PC-3 (cell line): ENCODE data around the gene SLC8A1. TPM values are rescaled to one million over a fixed set of nuclear protein-coding genes. Genes with fewer than 3 reads are reported as not detected.

Experiments
- ATAC-seq: fragments of 200-7000 bp; cut with Tn5 transposase; 2 replicates; pipeline ENCODE4 v1.9.1; 2020; ENCODE audit warnings: mild to moderate bottlenecking, moderate library complexity
- BruUV-seq: library from RNA; stranded (reverse); fragments of 400-500 nt; replicated peaks from 2 replicates; lab custom pipeline; 2021; lab: Mats Ljungman, UMichigan
- CTCF ChIA-PET: fragments of 300-600 bp; sonication (Branson Sonifier 250); formaldehyde crosslinking; loops from one replicate; lab custom pipeline; 2022; ENCODE audit warnings: antibody characterized with exemption; lab: Charles Lee
- POLR2A ChIA-PET: fragments of 300-600 bp; sonication (Branson Sonifier 250); formaldehyde crosslinking; loops from one replicate; lab custom pipeline; 2022; ENCODE audit warnings: antibody characterized with exemption; ENCODE audit not compliant: unreplicated experiment; lab: Charles Lee
- DNase-seq: peaks from one replicate; pipeline ENCODE4 v3.0.0-alpha.2; 2015
- H2AFZ ChIP-seq: fragments of 300-600 bp; sonication (generic); 2 replicates; pipeline ENCODE4 v1.6.0; 2016; ENCODE audit warnings: antibody characterized with exemption, low read length
- H3F3A ChIP-seq: fragments of 300-600 bp; sonication (generic); one replicate; pipeline ENCODE4 v1.6.0; 2017; ENCODE audit warnings: antibody characterized with exemption, low read length, control low read depth, mild to moderate bottlenecking; ENCODE audit not compliant: unreplicated experiment
- H3K27ac ChIP-seq: fragments of 300-600 bp; sonication (generic); 2 replicates; pipeline ENCODE4 v1.5.1; 2016; ENCODE audit warnings: mild to moderate bottlenecking, low read length
- H3K27me3 ChIP-seq: fragments of 300-600 bp; sonication (generic); 2 replicates; pipeline ENCODE4 v1.6.1; 2016; ENCODE audit warnings: low read length, mixed read lengths
- H3K36me3 ChIP-seq: fragments of 300-600 bp; sonication (generic); 2 replicates; pipeline ENCODE4 v1.6.1; 2016; ENCODE audit warnings: low read depth, mixed run types, low read length, mixed read lengths
- H3K4me1 ChIP-seq: fragments of 300-600 bp; sonication (generic); 2 replicates; pipeline ENCODE4 v1.5.1; 2016; ENCODE audit warnings: low read length; ENCODE audit not compliant: insufficient read depth
- H3K4me2 ChIP-seq: fragments of 300-600 bp; sonication (generic); 2 replicates; pipeline ENCODE4 v1.6.0; 2016; ENCODE audit warnings: low read length
- H3K4me3 ChIP-seq: fragments of 300-600 bp; sonication (generic); 2 replicates; pipeline ENCODE4 v1.5.1; 2016; ENCODE audit warnings: mild to moderate bottlenecking, low read length, mixed read lengths
- H3K79me2 ChIP-seq: fragments of 300-600 bp; sonication (generic); 2 replicates; pipeline ENCODE4 v1.6.1; 2017; ENCODE audit warnings: low read length, mixed read lengths
- H3K9ac ChIP-seq: fragments of 300-600 bp; sonication (generic); 2 replicates; pipeline ENCODE4 v1.6.0; 2016; ENCODE audit warnings: mild to moderate bottlenecking, low read length
- H3K9me2 ChIP-seq: fragments of 300-600 bp; sonication (generic); replicated peaks from 2 replicates; pipeline ENCODE4 v1.6.1; 2016; ENCODE audit warnings: mixed run types, low read length, mixed read lengths
- H3K9me3 ChIP-seq: fragments of 300-600 bp; sonication (generic); 2 replicates; pipeline ENCODE4 v1.6.1; 2016; ENCODE audit warnings: low read length, mixed read lengths
- H4K20me1 ChIP-seq: fragments of 300-600 bp; sonication (generic); 2 replicates; pipeline ENCODE4 v1.6.1; 2016; ENCODE audit warnings: low read length, mixed read lengths
- CTCF ChIP-seq: fragments of 300-600 bp; sonication (generic); conservative IDR thresholded peaks from 2 replicates; pipeline ENCODE4 v1.5.1; 2017; ENCODE audit warnings: antibody characterized with exemption, low read depth, mild to moderate bottlenecking, low read length
- EZH2 ChIP-seq: fragments of 300-600 bp; sonication (generic); IDR thresholded peaks from one replicate; pipeline ENCODE4 v1.6.1; 2017; ENCODE audit warnings: antibody characterized with exemption, mild to moderate bottlenecking, low read length; ENCODE audit not compliant: unreplicated experiment
- EZH2phosphoT487 ChIP-seq: fragments of 300-600 bp; sonication (generic); IDR thresholded peaks from 2 replicates; pipeline ENCODE4 v1.6.1; 2018; ENCODE audit warnings: mild to moderate bottlenecking, antibody characterized with exemption, low read length, borderline replicate concordance
- intact Hi-C: fragments of 100-400 bp; cut with micrococcal nuclease; formaldehyde crosslinking; loops from 2 replicates; pipeline ENCODE4 v1.9.0; 2023
- total RNA-seq: library from RNA; depleted of rRNA; stranded (reverse); fragments of >200 nt; gene quantifications from 2 replicates; pipeline ENCODE4 v1.2.3, GENCODE V29; 2014

SLC8A1 gene
- total RNA-seq, 1 experiment from 2014 or later = 1.3 TPM

DNA sequence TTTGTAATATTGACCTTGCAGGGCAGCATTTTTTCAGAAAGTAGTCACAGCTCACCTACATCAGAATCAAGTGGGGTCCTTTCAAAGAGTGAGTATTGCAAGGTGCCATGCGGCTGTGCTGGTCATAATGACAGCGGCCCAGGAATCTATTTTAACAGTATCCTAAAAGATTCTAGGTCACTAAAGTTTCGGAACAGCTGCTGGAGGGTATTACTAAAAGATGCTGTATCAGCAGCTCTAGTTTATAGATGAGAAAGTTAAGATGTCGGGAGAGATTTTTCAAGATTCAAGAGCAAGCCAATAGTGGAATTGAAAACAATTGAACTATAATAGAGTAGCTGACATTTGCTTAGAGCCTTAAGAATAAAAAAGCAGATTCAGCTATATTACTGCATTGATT is 336.0 kb downstream of the SLC8A1 start:
- Histone ChIP-seq H3K4me3 (no peak overlapping the region), H3K9me3 (no peaks in the 10 kb centered on the region), H3K36me3 (no peaks in the 10 kb centered on the region), H3K9ac (no peak overlapping the region), H3K27ac (no peak overlapping the region), H3K4me2 (no peak overlapping the region), H3K79me2 (no peaks in the 10 kb centered on the region), H3K9me2 (no peaks in the 10 kb centered on the region), H2AFZ (no peak overlapping the region), H3K27me3 (no peaks in the 10 kb centered on the region), H4K20me1 (no peaks in the 10 kb centered on the region), H3K4me1 (no peaks in the 10 kb centered on the region), H3F3A (no peaks in the 10 kb centered on the region)
- intact Hi-C loops = no loop called here
- ChIA-PET POLR2A (no interaction called here), CTCF (no interaction called here)
- ATAC-seq = no peak
- TF ChIP-seq EZH2phosphoT487 (no peak), EZH2 (no peak), CTCF (no peak)
- no TSS peak for BruUV-seq
- no peak for DNase-seq

DNA sequence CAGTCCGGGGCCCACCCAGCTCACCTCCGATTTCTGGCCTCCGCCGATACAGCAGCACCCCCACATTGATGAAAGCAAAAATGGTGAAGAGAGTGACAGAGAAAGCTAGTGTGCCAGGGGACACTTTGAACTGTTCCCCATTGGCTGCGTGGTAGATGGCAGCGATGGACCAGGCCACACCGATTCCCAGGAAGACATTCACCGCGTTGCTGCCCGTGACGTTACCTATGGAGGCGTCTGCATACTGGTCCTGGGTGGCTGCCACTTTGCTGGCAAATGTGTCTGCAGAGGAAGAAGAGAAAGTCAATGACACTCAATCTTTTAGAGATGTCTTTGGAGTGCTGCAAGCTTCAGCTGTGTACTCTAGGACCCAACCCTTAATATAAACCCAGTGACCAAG is 336.5 kb downstream of the SLC8A1 start:
- no peaks in the 10 kb centered on the region for H3K36me3 ChIP-seq
- no peak overlapping the region for H3K4me2 ChIP-seq
- no peaks in the 10 kb centered on the region for H3K9me2 ChIP-seq
- no peaks in the 10 kb centered on the region for H3F3A ChIP-seq
- no peaks in the 10 kb centered on the region for H3K27me3 ChIP-seq
- BruUV-seq = no TSS peak
- H3K4me3 ChIP-seq = no peak overlapping the region
- ATAC-seq (no peak), DNase-seq (no peak)
- H3K4me1 ChIP-seq = no peaks in the 10 kb centered on the region
- ChIA-PET CTCF (no interaction called here), POLR2A (no interaction called here)
- H2AFZ ChIP-seq = no peak overlapping the region
- H3K79me2 ChIP-seq = no peaks in the 10 kb centered on the region
- H4K20me1 ChIP-seq = no peaks in the 10 kb centered on the region
- no peak for TF ChIP-seq EZH2
- TF ChIP-seq CTCF = no peak
- TF ChIP-seq EZH2phosphoT487 = no peak
- no peak overlapping the region for H3K27ac ChIP-seq
- intact Hi-C loops = no loop called here
- H3K9ac ChIP-seq = no peak overlapping the region
- H3K9me3 ChIP-seq = no peaks in the 10 kb centered on the region

DNA sequence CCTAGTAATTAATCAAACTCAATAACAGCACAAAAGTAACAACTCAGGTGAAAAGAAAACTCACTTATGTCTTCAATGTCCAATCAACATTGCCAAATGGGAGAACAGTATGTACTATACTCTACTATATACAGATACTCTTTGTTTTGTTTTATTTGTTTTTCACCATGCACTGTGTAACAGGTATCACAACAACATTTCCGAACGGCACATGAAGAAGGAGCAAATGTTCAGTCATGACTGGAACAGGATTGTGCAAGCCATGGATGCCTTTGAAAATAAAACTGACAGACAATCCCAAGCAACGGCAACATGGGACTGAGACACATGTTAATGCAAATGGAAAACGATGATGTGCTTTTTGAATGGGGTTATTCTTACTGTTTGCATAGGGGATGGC is 337.9 kb downstream of the SLC8A1 start:
- ChIA-PET POLR2A (no interaction called here), CTCF (no interaction called here)
- H3F3A ChIP-seq = no peaks in the 10 kb centered on the region
- intact Hi-C loops = no loop called here
- no peaks in the 10 kb centered on the region for H3K79me2 ChIP-seq
- no peaks in the 10 kb centered on the region for H3K9me2 ChIP-seq
- no peaks in the 10 kb centered on the region for H3K27me3 ChIP-seq
- no peak overlapping the region for H3K27ac ChIP-seq
- BruUV-seq = no TSS peak
- no peak overlapping the region for H3K9ac ChIP-seq
- no peaks in the 10 kb centered on the region for H3K4me1 ChIP-seq
- no peaks in the 10 kb centered on the region for H3K36me3 ChIP-seq
- DNase-seq (no peak), ATAC-seq (no peak)
- H4K20me1 ChIP-seq = no peaks in the 10 kb centered on the region
- no peak overlapping the region for H3K4me2 ChIP-seq
- TF ChIP-seq CTCF (no peak), EZH2 (no peak), EZH2phosphoT487 (no peak)
- no peaks in the 10 kb centered on the region for H3K9me3 ChIP-seq
- no peak overlapping the region for H2AFZ ChIP-seq
- H3K4me3 ChIP-seq = no peak overlapping the region
